ENCODE measurements around the gene ATP8A2.

ATP8A2 gene

GRCh38 chr13:25901460-25902376 is 529.9 kb downstream of the ATP8A2 start:
- no peak for TF ChIP-seq REST (IDR thresholded peaks at IDR 0.05; ENCODE audit: insufficient read depth in 1 of 2, low read depth in 2 of 2, low read length in 2 of 2)
- TF ChIP-seq POLR2AphosphoS5 (IDR thresholded peaks at IDR 0.05; ENCODE audit: low read depth, low read length) = no peak
- no peak for TF ChIP-seq FOXP2 (optimal IDR thresholded peaks at IDR 0.05; ENCODE audit: borderline replicate concordance, extremely low read depth, extremely low read length, insufficient read depth)

- TF ChIP-seq SIN3A (IDR thresholded peaks at IDR 0.05; ENCODE audit: borderline replicate concordance, insufficient read depth, low read length) (no peak), REST (IDR thresholded peaks at IDR 0.05; ENCODE audit: insufficient read depth in 1 of 2, low read depth in 2 of 2, low read length in 2 of 2) (no peak), POLR2AphosphoS5 (IDR thresholded peaks at IDR 0.05; ENCODE audit: low read depth, low read length) (no peak)
These were observed 530.7 kb downstream of the ATP8A2 start for GRCh38 chr13:25902455-25902854.

DNA sequence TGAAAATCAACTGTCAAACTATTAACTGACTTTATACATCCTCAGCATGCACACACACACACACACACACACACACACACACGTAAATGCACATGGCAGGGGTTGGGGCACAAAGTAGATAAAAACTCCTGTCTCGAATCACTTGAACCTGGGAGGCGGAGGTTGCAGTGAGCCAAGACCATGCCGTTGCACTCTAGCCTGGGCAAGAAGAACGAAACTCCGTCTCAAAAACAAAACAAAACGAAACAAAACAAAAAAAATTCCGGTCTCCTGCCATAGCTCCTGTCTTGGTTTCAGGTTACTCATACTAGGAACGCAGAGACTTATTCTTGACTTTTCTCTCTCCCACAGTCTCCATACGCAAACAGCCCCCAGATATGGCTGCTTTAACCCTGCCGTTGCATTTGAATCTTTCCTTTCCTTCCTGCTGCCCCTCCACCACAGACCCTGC is 531.1 kb downstream of the ATP8A2 start:
- no peak for TF ChIP-seq FOXP2 (optimal IDR thresholded peaks at IDR 0.05; ENCODE audit: borderline replicate concordance, extremely low read depth, extremely low read length, insufficient read depth)
- no peak for TF ChIP-seq REST (IDR thresholded peaks at IDR 0.05; ENCODE audit: insufficient read depth in 1 of 2, low read depth in 2 of 2, low read length in 2 of 2)
- no peak for TF ChIP-seq POLR2AphosphoS5 (IDR thresholded peaks at IDR 0.05; ENCODE audit: low read depth, low read length)
- TF ChIP-seq SIN3A (IDR thresholded peaks at IDR 0.05; ENCODE audit: borderline replicate concordance, insufficient read depth, low read length) = no peak
- no peak for TF ChIP-seq TAF1 (IDR thresholded peaks at IDR 0.05; ENCODE audit: borderline replicate concordance, insufficient read depth, low read length)

GRCh38 chr13:25904830-25905229 is 533.1 kb downstream of the ATP8A2 start:
- TF ChIP-seq SIN3A (IDR thresholded peaks at IDR 0.05; ENCODE audit: borderline replicate concordance, insufficient read depth, low read length) (no peak), POLR2AphosphoS5 (IDR thresholded peaks at IDR 0.05; ENCODE audit: low read depth, low read length) (no peak), FOXP2 (optimal IDR thresholded peaks at IDR 0.05; ENCODE audit: borderline replicate concordance, extremely low read depth, extremely low read length, insufficient read depth) (no peak), TAF1 (IDR thresholded peaks at IDR 0.05; ENCODE audit: borderline replicate concordance, insufficient read depth, low read length) (no peak), REST (IDR thresholded peaks at IDR 0.05; ENCODE audit: insufficient read depth in 1 of 2, low read depth in 2 of 2, low read length in 2 of 2) (no peak)

All from PFSK-1 (cell line).